Measurements from ENCODE around the gene MIF. TPM values are rescaled to one million over a fixed set of nuclear protein-coding genes. Genes with fewer than 3 reads are reported as not detected.

Gene MIF
- total RNA-seq, 2 donors from 2014 or later, result 919 to 1,364 TPM

Other genes with a start within 250 kb of the MIF start
- gene RGL4, start 203.4 kb upstream of the MIF start, total RNA-seq, result 10 to 100 TPM in 1 of 2 donors, 1 to 10 TPM in 1; 3.0 to 49.7 TPM
- 1 to 10 TPM in 1 of 2 donors, under 1 TPM in 1; 0.32 to 2.0 TPM for gene ZNF70, start 143.3 kb upstream of the MIF start, total RNA-seq
- under 1 TPM; 0.52 to 0.60 TPM for gene VPREB3, start 140.0 kb upstream of the MIF start, total RNA-seq
- gene C22orf15, start 131.4 kb upstream of the MIF start, total RNA-seq, result 1 to 10 TPM in 1 of 2 donors, not detected in 1; 1.8 TPM
- 100 to 1,000 TPM; 105 to 118 TPM for gene CHCHD10, start 126.4 kb upstream of the MIF start, total RNA-seq
- gene MMP11, start 121.5 kb upstream of the MIF start, total RNA-seq, result under 1 TPM; 0.23 to 0.32 TPM
- gene SMARCB1, start 107.4 kb upstream of the MIF start, total RNA-seq, result 10 to 100 TPM; 51.9 to 72.7 TPM
- gene DERL3, start 55.4 kb upstream of the MIF start, total RNA-seq, result 1 to 10 TPM; 5.1 to 7.3 TPM
- gene SLC2A11, start 36.5 kb upstream of the MIF start, total RNA-seq, result 1 to 10 TPM; 6.3 to 8.1 TPM
- gene GSTT2B, start 66.8 kb downstream of the MIF start, total RNA-seq, result under 1 TPM in 1 of 2 donors, not detected in 1; 0.39 TPM
- gene DDTL, start 72.5 kb downstream of the MIF start, total RNA-seq, result 1 to 10 TPM; 1.9 to 2.8 TPM
- gene DDT, start 80.1 kb downstream of the MIF start, total RNA-seq, result 100 to 1,000 TPM; 144 to 145 TPM
- under 1 TPM in 1 of 2 donors, not detected in 1; 0.75 TPM for gene GSTT2, start 85.8 kb downstream of the MIF start, total RNA-seq
- gene GSTT4, start 111.1 kb downstream of the MIF start, total RNA-seq, result not detected
- gene CABIN1, start 116.9 kb downstream of the MIF start, total RNA-seq, result 100 to 1,000 TPM in 1 of 2 donors, 10 to 100 TPM in 1; 70.2 to 125 TPM